Mammary epithelial cell (primary cell): ENCODE results near the gene GCDH.

Source experiments
- EZH2 ChIP-seq: IDR thresholded peaks from 2 replicates; pipeline ENCODE4 v1.6.1; 2012; ENCODE audit warnings: low read length, inconsistent platforms, borderline replicate concordance
- TF ChIP-seq, protein P1 (sequence below), 2 donors: IDR thresholded peaks in 1 of 2; conservative IDR thresholded peaks in 1 of 2; 2 replicates each; pipeline ENCODE4 v1.5.1; 2011 to 2012; ENCODE audit warnings: inconsistent platforms in 2 of 2, low read length in 2 of 2, mild to moderate bottlenecking in 2 of 2, control low read depth in 1 of 2, low read depth in 1 of 2; ENCODE audit not compliant: insufficient read depth in 1 of 2; ENCODE audit errors: extremely low read depth in 1 of 2

DNA sequence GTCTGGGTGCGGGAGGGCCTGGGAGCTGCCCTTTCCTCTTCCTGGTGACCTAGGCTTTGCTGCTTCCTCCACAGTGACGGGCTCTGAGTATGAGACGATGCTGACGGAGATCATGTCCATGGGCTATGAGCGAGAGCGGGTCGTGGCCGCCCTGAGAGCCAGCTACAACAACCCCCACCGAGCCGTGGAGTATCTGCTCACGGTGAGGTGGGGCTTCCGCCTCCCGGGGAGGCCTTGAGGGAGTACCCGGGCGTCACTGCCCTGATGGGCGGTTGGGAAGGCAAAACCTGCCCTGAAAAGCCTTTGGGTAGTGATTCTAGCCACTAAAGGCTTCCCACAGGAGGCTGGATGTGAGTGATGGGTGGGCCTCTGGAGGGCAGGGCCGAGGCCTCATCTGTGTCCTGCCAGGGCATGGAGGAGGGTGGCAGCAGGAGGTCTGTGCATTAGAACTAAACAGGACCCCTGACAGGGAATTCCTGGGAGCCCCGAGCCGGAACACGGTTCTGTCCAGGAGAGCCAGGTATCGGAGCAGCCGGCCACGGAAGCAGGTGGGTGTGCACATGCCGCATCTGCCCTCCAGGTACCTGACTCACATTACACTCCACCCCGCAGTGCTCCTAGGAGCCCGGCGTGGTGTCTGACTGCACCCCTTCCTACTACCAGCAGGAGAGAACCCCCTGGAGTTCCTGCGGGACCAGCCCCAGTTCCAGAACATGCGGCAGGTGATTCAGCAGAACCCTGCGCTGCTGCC is 57.8 kb downstream of the GCDH start:
- TF ChIP-seq EZH2 = no peak
- TF ChIP-seq, protein P1, sequence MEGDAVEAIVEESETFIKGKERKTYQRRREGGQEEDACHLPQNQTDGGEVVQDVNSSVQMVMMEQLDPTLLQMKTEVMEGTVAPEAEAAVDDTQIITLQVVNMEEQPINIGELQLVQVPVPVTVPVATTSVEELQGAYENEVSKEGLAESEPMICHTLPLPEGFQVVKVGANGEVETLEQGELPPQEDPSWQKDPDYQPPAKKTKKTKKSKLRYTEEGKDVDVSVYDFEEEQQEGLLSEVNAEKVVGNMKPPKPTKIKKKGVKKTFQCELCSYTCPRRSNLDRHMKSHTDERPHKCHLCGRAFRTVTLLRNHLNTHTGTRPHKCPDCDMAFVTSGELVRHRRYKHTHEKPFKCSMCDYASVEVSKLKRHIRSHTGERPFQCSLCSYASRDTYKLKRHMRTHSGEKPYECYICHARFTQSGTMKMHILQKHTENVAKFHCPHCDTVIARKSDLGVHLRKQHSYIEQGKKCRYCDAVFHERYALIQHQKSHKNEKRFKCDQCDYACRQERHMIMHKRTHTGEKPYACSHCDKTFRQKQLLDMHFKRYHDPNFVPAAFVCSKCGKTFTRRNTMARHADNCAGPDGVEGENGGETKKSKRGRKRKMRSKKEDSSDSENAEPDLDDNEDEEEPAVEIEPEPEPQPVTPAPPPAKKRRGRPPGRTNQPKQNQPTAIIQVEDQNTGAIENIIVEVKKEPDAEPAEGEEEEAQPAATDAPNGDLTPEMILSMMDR (conservative IDR thresholded peaks at IDR 0.05 in 1 of 2, IDR thresholded peaks at IDR 0.05 in 1 of 2; ENCODE audit: extremely low read depth in 1 of 2, insufficient read depth in 1 of 2, low read depth in 1 of 2, low read length in 2 of 2) = no peak
